Measurements from ENCODE around the gene PTPN2.

- TF ChIP-seq CTCF (IDR thresholded peaks at IDR 0.05; ENCODE audit: low read depth, low read length) (no peak), EZH2phosphoT487 (IDR thresholded peaks at IDR 0.05; ENCODE audit: low read depth) (no peak)
Observed at GRCh38 chr18:12882453-12883371, 1.3 kb downstream of the PTPN2 start.
